ENCODE data around the gene ADTRP. TPM values are rescaled to one million over a fixed set of nuclear protein-coding genes. Genes with fewer than 3 reads are reported as not detected.

The ADTRP gene
- total RNA-seq, 1 experiment from 2014 or later, result 0.86 TPM

DNA sequence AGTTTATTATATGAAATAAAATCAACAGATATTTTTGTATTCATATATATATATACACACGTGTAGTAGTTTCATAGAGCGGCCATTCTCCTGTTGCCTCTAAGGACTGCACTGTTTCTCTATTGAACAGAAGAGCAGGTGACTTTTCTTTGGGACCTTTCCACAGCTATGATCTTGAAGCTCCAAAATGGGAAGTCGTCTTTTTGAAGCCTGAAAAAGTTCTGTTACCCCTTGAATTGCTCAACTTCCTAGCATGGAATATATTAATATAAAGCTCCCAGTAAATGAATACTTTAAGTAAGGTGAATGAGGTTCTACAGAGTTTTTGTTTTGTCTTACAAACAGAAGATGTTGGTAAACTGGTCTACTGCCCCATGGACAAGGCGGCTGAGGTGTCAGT is 42.2 kb upstream of the ADTRP start:
- Histone ChIP-seq H2AFZ (ENCODE audit: low read depth, low read length, poor library complexity, severe bottlenecking) (no peak overlapping the region), H3K4me1 (ENCODE audit: control insufficient read depth in 1 of 2, insufficient read depth in 2 of 2, low read length in 2 of 2) (no peaks in the 10 kb centered on the region), H3K9me2 (ENCODE audit: insufficient read depth) (no peaks in the 10 kb centered on the region), H3K9ac (ENCODE audit: low read length) (no peak overlapping the region), H4K20me1 (ENCODE audit: insufficient read depth) (no peaks in the 10 kb centered on the region), H3K36me3 (ENCODE audit: control insufficient read depth in 1 of 2, insufficient read depth in 2 of 2, low read length in 2 of 2) (no peaks in the 10 kb centered on the region), H3K79me2 (ENCODE audit: insufficient read depth, low read length) (no peaks in the 10 kb centered on the region), H3K4me3 (replicated peaks in 1 of 2; ENCODE audit: low read depth in 1 of 2, low read length in 2 of 2) (no peak overlapping the region), H3K27ac (ENCODE audit: low read depth, low read length) (no peak overlapping the region), H3K4me2 (ENCODE audit: low read length) (no peak overlapping the region), H3K9me3 (ENCODE audit: control insufficient read depth in 1 of 2, insufficient read depth in 1 of 2, low read depth in 1 of 2, low read length in 2 of 2) (no peaks in the 10 kb centered on the region), H3K27me3 (ENCODE audit: insufficient read depth, low read length) (no peaks in the 10 kb centered on the region)
- intact Hi-C loops (cut with micrococcal nuclease), result no loop called here
- BruUV-seq (replicated peaks), result no TSS peak
- CTCF ChIA-PET, result no interaction called here
- ATAC-seq (no peak), DNase-seq (ENCODE audit: low read depth, low spot score) (no peak)
- POLR2A ChIA-PET, result no interaction called here
- TF ChIP-seq FOSL1 (IDR thresholded peaks at IDR 0.05; ENCODE audit: low read depth), result no peak
- TF ChIP-seq, protein P1, sequence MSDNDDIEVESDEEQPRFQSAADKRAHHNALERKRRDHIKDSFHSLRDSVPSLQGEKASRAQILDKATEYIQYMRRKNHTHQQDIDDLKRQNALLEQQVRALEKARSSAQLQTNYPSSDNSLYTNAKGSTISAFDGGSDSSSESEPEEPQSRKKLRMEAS (IDR thresholded peaks at IDR 0.05), result no peak
- TF ChIP-seq POLR2A (IDR thresholded peaks at IDR 0.05; ENCODE audit: borderline replicate concordance, extremely low read depth, insufficient read depth, insufficient read length), result no peak
- no peak for TF ChIP-seq EZH2phosphoT487 (IDR thresholded peaks at IDR 0.05; ENCODE audit: borderline replicate concordance)
- no peak for TF ChIP-seq ZNF274 (IDR thresholded peaks at IDR 0.05; ENCODE audit: low read depth, low read length)
- TF ChIP-seq RAD21 (IDR thresholded peaks at IDR 0.05; ENCODE audit: low read depth), result no peak
- TF ChIP-seq SIN3A (IDR thresholded peaks at IDR 0.05; ENCODE audit: low read depth), result no peak
- no peak for TF ChIP-seq CEBPB (IDR thresholded peaks at IDR 0.05; ENCODE audit: low read depth)
- TF ChIP-seq JUND (IDR thresholded peaks at IDR 0.05), result no peak
- no peak for TF ChIP-seq POLR2AphosphoS5 (IDR thresholded peaks at IDR 0.05; ENCODE audit: low read depth, low read length)
- TF ChIP-seq, protein P2, sequence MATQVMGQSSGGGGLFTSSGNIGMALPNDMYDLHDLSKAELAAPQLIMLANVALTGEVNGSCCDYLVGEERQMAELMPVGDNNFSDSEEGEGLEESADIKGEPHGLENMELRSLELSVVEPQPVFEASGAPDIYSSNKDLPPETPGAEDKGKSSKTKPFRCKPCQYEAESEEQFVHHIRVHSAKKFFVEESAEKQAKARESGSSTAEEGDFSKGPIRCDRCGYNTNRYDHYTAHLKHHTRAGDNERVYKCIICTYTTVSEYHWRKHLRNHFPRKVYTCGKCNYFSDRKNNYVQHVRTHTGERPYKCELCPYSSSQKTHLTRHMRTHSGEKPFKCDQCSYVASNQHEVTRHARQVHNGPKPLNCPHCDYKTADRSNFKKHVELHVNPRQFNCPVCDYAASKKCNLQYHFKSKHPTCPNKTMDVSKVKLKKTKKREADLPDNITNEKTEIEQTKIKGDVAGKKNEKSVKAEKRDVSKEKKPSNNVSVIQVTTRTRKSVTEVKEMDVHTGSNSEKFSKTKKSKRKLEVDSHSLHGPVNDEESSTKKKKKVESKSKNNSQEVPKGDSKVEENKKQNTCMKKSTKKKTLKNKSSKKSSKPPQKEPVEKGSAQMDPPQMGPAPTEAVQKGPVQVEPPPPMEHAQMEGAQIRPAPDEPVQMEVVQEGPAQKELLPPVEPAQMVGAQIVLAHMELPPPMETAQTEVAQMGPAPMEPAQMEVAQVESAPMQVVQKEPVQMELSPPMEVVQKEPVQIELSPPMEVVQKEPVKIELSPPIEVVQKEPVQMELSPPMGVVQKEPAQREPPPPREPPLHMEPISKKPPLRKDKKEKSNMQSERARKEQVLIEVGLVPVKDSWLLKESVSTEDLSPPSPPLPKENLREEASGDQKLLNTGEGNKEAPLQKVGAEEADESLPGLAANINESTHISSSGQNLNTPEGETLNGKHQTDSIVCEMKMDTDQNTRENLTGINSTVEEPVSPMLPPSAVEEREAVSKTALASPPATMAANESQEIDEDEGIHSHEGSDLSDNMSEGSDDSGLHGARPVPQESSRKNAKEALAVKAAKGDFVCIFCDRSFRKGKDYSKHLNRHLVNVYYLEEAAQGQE (IDR thresholded peaks at IDR 0.05; ENCODE audit: low read depth), result no peak
- TF ChIP-seq SRF (IDR thresholded peaks at IDR 0.05; ENCODE audit: low read depth), result no peak
- TF ChIP-seq EZH2 (IDR thresholded peaks at IDR 0.05), result no peak
- TF ChIP-seq, protein P3, sequence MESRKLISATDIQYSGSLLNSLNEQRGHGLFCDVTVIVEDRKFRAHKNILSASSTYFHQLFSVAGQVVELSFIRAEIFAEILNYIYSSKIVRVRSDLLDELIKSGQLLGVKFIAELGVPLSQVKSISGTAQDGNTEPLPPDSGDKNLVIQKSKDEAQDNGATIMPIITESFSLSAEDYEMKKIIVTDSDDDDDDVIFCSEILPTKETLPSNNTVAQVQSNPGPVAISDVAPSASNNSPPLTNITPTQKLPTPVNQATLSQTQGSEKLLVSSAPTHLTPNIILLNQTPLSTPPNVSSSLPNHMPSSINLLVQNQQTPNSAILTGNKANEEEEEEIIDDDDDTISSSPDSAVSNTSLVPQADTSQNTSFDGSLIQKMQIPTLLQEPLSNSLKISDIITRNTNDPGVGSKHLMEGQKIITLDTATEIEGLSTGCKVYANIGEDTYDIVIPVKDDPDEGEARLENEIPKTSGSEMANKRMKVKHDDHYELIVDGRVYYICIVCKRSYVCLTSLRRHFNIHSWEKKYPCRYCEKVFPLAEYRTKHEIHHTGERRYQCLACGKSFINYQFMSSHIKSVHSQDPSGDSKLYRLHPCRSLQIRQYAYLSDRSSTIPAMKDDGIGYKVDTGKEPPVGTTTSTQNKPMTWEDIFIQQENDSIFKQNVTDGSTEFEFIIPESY (IDR thresholded peaks at IDR 0.05; ENCODE audit: extremely low read depth, insufficient replicate concordance, low read length), result no peak
- no peak for TF ChIP-seq ZFX (IDR thresholded peaks at IDR 0.05)
- TF ChIP-seq, protein P4, sequence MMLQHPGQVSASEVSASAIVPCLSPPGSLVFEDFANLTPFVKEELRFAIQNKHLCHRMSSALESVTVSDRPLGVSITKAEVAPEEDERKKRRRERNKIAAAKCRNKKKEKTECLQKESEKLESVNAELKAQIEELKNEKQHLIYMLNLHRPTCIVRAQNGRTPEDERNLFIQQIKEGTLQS (IDR thresholded peaks at IDR 0.05), result no peak
- TF ChIP-seq, protein P5, sequence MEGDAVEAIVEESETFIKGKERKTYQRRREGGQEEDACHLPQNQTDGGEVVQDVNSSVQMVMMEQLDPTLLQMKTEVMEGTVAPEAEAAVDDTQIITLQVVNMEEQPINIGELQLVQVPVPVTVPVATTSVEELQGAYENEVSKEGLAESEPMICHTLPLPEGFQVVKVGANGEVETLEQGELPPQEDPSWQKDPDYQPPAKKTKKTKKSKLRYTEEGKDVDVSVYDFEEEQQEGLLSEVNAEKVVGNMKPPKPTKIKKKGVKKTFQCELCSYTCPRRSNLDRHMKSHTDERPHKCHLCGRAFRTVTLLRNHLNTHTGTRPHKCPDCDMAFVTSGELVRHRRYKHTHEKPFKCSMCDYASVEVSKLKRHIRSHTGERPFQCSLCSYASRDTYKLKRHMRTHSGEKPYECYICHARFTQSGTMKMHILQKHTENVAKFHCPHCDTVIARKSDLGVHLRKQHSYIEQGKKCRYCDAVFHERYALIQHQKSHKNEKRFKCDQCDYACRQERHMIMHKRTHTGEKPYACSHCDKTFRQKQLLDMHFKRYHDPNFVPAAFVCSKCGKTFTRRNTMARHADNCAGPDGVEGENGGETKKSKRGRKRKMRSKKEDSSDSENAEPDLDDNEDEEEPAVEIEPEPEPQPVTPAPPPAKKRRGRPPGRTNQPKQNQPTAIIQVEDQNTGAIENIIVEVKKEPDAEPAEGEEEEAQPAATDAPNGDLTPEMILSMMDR (IDR thresholded peaks at IDR 0.05 in 2 of 3, conservative IDR thresholded peaks at IDR 0.05 in 1 of 3; ENCODE audit: borderline replicate concordance in 1 of 3, insufficient read depth in 1 of 3, low read depth in 2 of 3, low read length in 2 of 3), result no peak
- TF ChIP-seq ELF1 (IDR thresholded peaks at IDR 0.05; ENCODE audit: borderline replicate concordance, low read depth), result no peak
- TF ChIP-seq SP1 (IDR thresholded peaks at IDR 0.05; ENCODE audit: low read depth), result no peak
- RAD21 ChIA-PET (ENCODE audit: low non-redundant PET in 1 of 2, low total read pairs in 2 of 2, uncharacterized antibody in 2 of 2, unreplicated experiment in 2 of 2), result no interaction called here

Data from HCT116 (cell line).